Stomach (tissue), 4 donors: ENCODE measurements around the gene MGAT5.

Source experiments
- EP300 ChIP-seq: sonication (generic); formaldehyde crosslinking; IDR thresholded peaks from one replicate; pipeline ENCODE4 v1.6.1; 2017; ENCODE audit warnings: antibody characterized with exemption
- POLR2AphosphoS5 ChIP-seq, 3 donors: sonication (generic); formaldehyde crosslinking; IDR thresholded peaks; one replicate each; pipeline ENCODE4 v1.6.1; 2016; ENCODE audit warnings: antibody characterized with exemption in 3 of 3
- TF ChIP-seq, protein P1 (sequence below), 7 experiments: fragments of 450-650 bp in 4 of 7; fragments of 200-600 bp in 3 of 7; sonication (generic) in 3 of 7; IDR thresholded peaks; one replicate each; pipeline ENCODE4 v1.5.1; 2016 to 2019; ENCODE audit warnings: antibody characterized with exemption in 7 of 7, control low read depth in 2 of 7, mild to moderate bottlenecking in 1 of 7

DNA sequence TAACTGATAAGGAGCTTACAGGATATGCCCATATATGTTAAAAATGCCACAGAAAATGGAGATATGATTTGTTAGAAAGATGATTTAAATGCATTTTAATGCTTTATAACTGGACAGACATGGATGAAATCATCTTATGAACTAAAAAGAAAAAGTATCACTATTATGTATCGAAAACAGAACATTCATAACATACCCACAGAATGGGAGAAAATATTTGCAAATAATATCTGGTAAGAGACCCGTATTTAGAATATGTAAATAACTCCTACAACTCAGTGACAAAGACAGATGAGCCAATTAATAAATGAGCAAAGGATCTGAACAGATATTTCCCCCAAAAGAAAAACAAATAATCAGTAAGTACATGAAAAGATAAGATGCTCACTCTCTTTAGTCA lies 24.3 kb upstream of the MGAT5 start:
- TF ChIP-seq EP300, result no peak
- TF ChIP-seq, protein P1, sequence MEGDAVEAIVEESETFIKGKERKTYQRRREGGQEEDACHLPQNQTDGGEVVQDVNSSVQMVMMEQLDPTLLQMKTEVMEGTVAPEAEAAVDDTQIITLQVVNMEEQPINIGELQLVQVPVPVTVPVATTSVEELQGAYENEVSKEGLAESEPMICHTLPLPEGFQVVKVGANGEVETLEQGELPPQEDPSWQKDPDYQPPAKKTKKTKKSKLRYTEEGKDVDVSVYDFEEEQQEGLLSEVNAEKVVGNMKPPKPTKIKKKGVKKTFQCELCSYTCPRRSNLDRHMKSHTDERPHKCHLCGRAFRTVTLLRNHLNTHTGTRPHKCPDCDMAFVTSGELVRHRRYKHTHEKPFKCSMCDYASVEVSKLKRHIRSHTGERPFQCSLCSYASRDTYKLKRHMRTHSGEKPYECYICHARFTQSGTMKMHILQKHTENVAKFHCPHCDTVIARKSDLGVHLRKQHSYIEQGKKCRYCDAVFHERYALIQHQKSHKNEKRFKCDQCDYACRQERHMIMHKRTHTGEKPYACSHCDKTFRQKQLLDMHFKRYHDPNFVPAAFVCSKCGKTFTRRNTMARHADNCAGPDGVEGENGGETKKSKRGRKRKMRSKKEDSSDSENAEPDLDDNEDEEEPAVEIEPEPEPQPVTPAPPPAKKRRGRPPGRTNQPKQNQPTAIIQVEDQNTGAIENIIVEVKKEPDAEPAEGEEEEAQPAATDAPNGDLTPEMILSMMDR (IDR thresholded peaks at IDR 0.05), result no peak
- TF ChIP-seq POLR2AphosphoS5 (IDR thresholded peaks at IDR 0.05), result no peak
